ENCODE results near the gene LCN10. TPM values are rescaled to one million over a fixed set of nuclear protein-coding genes. Genes with fewer than 3 reads are reported as not detected.

The LCN10 gene
- total and polyA plus RNA-seq, 2 of the 13 experiments (the other 11 are each of a cell fraction or from before 2014, with no cell fraction given) = 0.53 to 0.61 TPM

DNA sequence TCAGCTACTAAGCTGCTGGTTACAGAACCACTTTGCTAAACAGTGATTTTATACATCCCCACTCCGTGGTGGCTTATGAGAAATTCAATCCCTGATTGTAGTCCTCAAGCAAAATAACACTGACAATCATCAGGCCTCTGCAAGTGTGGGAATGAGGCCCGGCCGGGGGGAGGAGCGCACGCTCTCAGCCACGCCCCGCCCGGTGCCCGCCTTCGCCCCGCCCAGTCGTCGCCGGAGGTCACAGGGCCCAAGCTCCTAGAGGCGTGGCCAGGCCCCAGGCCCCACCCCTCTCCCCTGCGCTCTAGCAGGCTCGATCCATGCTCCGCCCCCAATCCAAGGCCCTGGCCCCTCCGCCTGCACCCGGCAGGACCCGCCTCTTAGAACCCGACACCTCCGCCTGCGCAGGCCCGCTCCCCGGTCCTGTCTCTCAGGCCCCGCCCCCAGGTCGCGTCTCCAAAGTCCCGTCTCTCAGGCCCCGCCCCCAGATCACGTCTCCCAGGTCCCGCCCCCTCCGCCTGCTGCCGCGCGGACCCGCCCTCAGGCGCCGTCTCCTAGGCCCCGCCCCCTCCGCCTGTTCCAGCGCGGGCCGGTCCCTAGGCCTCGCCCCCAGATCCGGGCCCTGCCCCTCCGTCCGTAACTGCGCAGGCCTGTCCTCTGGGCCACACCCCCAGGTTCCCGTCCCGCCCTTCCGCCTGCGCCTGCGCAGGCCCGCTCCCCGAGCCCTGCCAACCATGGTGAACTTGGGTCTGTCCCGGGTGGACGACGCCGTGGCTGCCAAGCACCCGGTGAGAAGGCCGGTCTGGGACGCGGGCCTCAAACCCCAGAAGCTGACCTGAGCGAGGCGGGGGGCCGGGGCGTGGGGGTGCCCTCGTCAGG, 48.1 kb upstream of the LCN10 start, which contains the start of gene TMEM141 (continued):
- TF ChIP-seq CC2D1A (CRISPR knock-in tag; IDR thresholded peaks at IDR 0.05) = no peak
- TF ChIP-seq RBAK (CRISPR knock-in tag; IDR thresholded peaks at IDR 0.05) = no peak
- peak; percentile 51; the same call in 1 of the 2 replicates for TF ChIP-seq ZNF501 (CRISPR knock-in tag; IDR thresholded peaks at IDR 0.05)
- TF ChIP-seq, protein P1, sequence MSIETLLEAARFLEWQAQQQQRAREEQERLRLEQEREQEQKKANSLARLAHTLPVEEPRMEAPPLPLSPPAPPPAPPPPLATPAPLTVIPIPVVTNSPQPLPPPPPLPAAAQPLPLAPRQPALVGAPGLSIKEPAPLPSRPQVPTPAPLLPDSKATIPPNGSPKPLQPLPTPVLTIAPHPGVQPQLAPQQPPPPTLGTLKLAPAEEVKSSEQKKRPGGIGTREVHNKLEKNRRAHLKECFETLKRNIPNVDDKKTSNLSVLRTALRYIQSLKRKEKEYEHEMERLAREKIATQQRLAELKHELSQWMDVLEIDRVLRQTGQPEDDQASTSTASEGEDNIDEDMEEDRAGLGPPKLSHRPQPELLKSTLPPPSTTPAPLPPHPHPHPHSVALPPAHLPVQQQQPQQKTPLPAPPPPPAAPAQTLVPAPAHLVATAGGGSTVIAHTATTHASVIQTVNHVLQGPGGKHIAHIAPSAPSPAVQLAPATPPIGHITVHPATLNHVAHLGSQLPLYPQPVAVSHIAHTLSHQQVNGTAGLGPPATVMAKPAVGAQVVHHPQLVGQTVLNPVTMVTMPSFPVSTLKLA (IDR thresholded peaks at IDR 0.05) = peak; percentile 39
- TF ChIP-seq GABPA (IDR thresholded peaks at IDR 0.05; ENCODE audit: low read depth, low read length) = no peak
- no peak for TF ChIP-seq GABPA (CRISPR knock-in tag; IDR thresholded peaks at IDR 0.05; ENCODE audit: low read depth)
- peak; percentile 38; the same call in 1 of the 2 replicates for TF ChIP-seq MYC (CRISPR knock-in tag; IDR thresholded peaks at IDR 0.05; ENCODE audit: borderline replicate concordance)
- TF ChIP-seq, protein P2, sequence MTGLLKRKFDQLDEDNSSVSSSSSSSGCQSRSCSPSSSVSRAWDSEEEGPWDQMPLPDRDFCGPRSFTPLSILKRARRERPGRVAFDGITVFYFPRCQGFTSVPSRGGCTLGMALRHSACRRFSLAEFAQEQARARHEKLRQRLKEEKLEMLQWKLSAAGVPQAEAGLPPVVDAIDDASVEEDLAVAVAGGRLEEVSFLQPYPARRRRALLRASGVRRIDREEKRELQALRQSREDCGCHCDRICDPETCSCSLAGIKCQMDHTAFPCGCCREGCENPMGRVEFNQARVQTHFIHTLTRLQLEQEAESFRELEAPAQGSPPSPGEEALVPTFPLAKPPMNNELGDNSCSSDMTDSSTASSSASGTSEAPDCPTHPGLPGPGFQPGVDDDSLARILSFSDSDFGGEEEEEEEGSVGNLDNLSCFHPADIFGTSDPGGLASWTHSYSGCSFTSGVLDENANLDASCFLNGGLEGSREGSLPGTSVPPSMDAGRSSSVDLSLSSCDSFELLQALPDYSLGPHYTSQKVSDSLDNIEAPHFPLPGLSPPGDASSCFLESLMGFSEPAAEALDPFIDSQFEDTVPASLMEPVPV (CRISPR knock-in tag; IDR thresholded peaks at IDR 0.05) = peak; percentile 73; the same call in 1 of the 2 replicates
- TF ChIP-seq SALL2 (CRISPR knock-in tag; IDR thresholded peaks at IDR 0.05) = peak; percentile 83; the same call in 1 of the 2 replicates
- TF ChIP-seq PPARG (CRISPR knock-in tag; conservative IDR thresholded peaks at IDR 0.05) = 0 out of 2 replicates have a peak, but pooled peaks have one; percentile 24
- no peak for TF ChIP-seq ZNF326 (CRISPR knock-in tag; IDR thresholded peaks at IDR 0.05; ENCODE audit: borderline replicate concordance)
- no peak for TF ChIP-seq ZNF460 (CRISPR knock-in tag; IDR thresholded peaks at IDR 0.05; ENCODE audit: borderline replicate concordance)
- no peak for TF ChIP-seq AGO2 (optimal IDR thresholded peaks at IDR 0.05; ENCODE audit: low read depth, low read length)
- no peak for TF ChIP-seq NCOA2 (CRISPR knock-in tag; IDR thresholded peaks at IDR 0.05)
- TF ChIP-seq, protein P3, sequence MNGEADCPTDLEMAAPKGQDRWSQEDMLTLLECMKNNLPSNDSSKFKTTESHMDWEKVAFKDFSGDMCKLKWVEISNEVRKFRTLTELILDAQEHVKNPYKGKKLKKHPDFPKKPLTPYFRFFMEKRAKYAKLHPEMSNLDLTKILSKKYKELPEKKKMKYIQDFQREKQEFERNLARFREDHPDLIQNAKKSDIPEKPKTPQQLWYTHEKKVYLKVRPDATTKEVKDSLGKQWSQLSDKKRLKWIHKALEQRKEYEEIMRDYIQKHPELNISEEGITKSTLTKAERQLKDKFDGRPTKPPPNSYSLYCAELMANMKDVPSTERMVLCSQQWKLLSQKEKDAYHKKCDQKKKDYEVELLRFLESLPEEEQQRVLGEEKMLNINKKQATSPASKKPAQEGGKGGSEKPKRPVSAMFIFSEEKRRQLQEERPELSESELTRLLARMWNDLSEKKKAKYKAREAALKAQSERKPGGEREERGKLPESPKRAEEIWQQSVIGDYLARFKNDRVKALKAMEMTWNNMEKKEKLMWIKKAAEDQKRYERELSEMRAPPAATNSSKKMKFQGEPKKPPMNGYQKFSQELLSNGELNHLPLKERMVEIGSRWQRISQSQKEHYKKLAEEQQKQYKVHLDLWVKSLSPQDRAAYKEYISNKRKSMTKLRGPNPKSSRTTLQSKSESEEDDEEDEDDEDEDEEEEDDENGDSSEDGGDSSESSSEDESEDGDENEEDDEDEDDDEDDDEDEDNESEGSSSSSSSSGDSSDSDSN (CRISPR knock-in tag; IDR thresholded peaks at IDR 0.05) = peak; percentile 72; the same call in 1 of the 2 replicates
- TF ChIP-seq RXRB (CRISPR knock-in tag; IDR thresholded peaks at IDR 0.05; ENCODE audit: borderline replicate concordance) = no peak; the same call in 1 of the 2 replicates
- TF ChIP-seq ZNF207 (IDR thresholded peaks at IDR 0.05; ENCODE audit: borderline replicate concordance) = no peak
- TF ChIP-seq GATA4 (IDR thresholded peaks at IDR 0.05; ENCODE audit: borderline replicate concordance, low read depth) = peak; percentile 31; the same call in 1 of the 2 replicates
- TF ChIP-seq KLF15 (CRISPR knock-in tag; IDR thresholded peaks at IDR 0.05; ENCODE audit: borderline replicate concordance) = no peak
- TF ChIP-seq KLF11 (CRISPR knock-in tag; IDR thresholded peaks at IDR 0.05) = no peak
- TF ChIP-seq, protein P4, sequence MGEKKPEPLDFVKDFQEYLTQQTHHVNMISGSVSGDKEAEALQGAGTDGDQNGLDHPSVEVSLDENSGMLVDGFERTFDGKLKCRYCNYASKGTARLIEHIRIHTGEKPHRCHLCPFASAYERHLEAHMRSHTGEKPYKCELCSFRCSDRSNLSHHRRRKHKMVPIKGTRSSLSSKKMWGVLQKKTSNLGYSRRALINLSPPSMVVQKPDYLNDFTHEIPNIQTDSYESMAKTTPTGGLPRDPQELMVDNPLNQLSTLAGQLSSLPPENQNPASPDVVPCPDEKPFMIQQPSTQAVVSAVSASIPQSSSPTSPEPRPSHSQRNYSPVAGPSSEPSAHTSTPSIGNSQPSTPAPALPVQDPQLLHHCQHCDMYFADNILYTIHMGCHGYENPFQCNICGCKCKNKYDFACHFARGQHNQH (CRISPR knock-in tag; IDR thresholded peaks at IDR 0.05) = peak; percentile 30; the same call in 1 of the 2 replicates
- TF ChIP-seq SMAD3 (CRISPR knock-in tag; IDR thresholded peaks at IDR 0.05) = no peak; the same call in 1 of the 2 replicates
- TF ChIP-seq ZNF382 (CRISPR knock-in tag; IDR thresholded peaks at IDR 0.05; ENCODE audit: borderline replicate concordance) = no peak
- peak; percentile 49 for TF ChIP-seq SP2 (CRISPR knock-in tag; IDR thresholded peaks at IDR 0.05)
